Measurements from ENCODE around the gene TMEM200B.
"Not testable (repeated sequence)": the region's sequence is repeated elsewhere in the genome, so short reads cannot be mapped to it uniquely, and the experiment has no call there.

TMEM200B gene

GRCh38 chr1:29108041-29108440 is 15.7 kb downstream of the TMEM200B start:
- not testable (repeated sequence) for DNase-seq (ENCODE audit: low read depth in 3 of 3)

- no peak for DNase-seq (ENCODE audit: low read depth in 3 of 3)
Measured at GRCh38 chr1:29105822-29106221, 17.9 kb downstream of the TMEM200B start.

GRCh38 chr1:29100487-29100886 is 23.2 kb downstream of the TMEM200B start:
- no peak for DNase-seq (ENCODE audit: low read depth in 3 of 3)

GRCh38 chr1:29099286-29099685 is 24.4 kb downstream of the TMEM200B start:
- DNase-seq (ENCODE audit: low read depth in 3 of 3), result no peak

GRCh38 chr1:29096231-29096886 is 27.3 kb downstream of the TMEM200B start:
- DNase-seq (ENCODE audit: low read depth in 3 of 3), result no peak

GRCh38 chr1:29094954-29095353 is 28.7 kb downstream of the TMEM200B start:
- DNase-seq (ENCODE audit: low read depth in 3 of 3), result no peak

GRCh38 chr1:29094433-29094832 is 29.3 kb downstream of the TMEM200B start:
- DNase-seq (ENCODE audit: low read depth in 3 of 3), result no peak

GRCh38 chr1:29092704-29093103 is 31.0 kb downstream of the TMEM200B start:
- not testable (repeated sequence) for DNase-seq (ENCODE audit: low read depth in 3 of 3)

GRCh38 chr1:29090937-29091618 is 32.6 kb downstream of the TMEM200B start:
- no peak for DNase-seq (ENCODE audit: low read depth in 3 of 3)

GRCh38 chr1:29084196-29084521 is 39.5 kb downstream of the TMEM200B start:
- DNase-seq (ENCODE audit: low read depth in 3 of 3), result no peak

GRCh38 chr1:29083317-29084195 is 40.1 kb downstream of the TMEM200B start:
- DNase-seq (ENCODE audit: low read depth in 3 of 3), result no peak

- DNase-seq (ENCODE audit: low read depth in 3 of 3), result no peak
Measured at GRCh38 chr1:29082519-29082918, 41.2 kb downstream of the TMEM200B start.

GRCh38 chr1:29081201-29081600 is 42.5 kb downstream of the TMEM200B start:
- DNase-seq (ENCODE audit: low read depth in 3 of 3), result no peak

GRCh38 chr1:29079916-29080629 is 43.6 kb downstream of the TMEM200B start:
- not testable (repeated sequence) for DNase-seq (ENCODE audit: low read depth in 3 of 3)

GRCh38 chr1:29077155-29077554 is 46.5 kb downstream of the TMEM200B start:
- DNase-seq (ENCODE audit: low read depth in 3 of 3), result no peak

Data from stimulated activated CD4-positive, alpha-beta T cell treated with anti-CD3 and anti-CD28 coated beads, TNF-alpha, amount 100 ng/mL, for 48 hours (primary cell).